GM12892 (cell line): Measurements from ENCODE around the gene GAPT.

Source experiments
- POLR2A ChIP-seq: IDR thresholded peaks from 2 replicates; pipeline ENCODE4 v1.6.1; 2011; ENCODE audit warnings: low read depth, low read length, control low read depth
- POLR2AphosphoS5 ChIP-seq: IDR thresholded peaks from 2 replicates; pipeline ENCODE4 v1.6.1; 2011; ENCODE audit warnings: low read depth, low read length, control low read depth

DNA sequence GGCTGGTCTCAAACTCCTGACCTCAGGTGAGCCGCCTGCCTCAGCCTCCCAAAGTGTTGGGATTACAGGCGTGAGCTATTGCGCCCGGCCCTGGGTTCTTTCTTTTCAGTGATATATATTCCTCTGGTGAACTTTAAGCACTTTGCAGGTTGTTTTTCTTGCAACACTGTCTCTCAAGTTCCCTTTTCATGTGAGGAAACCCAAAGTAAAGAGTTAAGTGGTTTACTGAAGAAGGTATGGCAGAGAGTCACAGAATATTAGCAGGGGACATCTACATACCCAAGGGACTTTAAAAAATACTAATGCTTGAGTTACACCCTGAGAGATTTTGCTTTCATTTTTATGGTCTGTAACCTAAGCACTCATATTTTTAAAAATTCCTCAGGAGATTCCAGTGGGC lies 6.7 kb upstream of the GAPT start:
- TF ChIP-seq POLR2AphosphoS5 (no peak), POLR2A (no peak)
